DND-41 (cell line): ENCODE results near the gene ZSCAN1.

ENCODE experiments used
- ATAC-seq: fragments of 200-7000 bp; cut with Tn5 transposase; 3 replicates; pipeline ENCODE4 v1.9.1; 2021; ENCODE audit warnings: low read depth; ENCODE audit not compliant: insufficient read depth
- DNase-seq: peaks from one replicate; pipeline ENCODE4 v3.0.0-alpha.2; 2020
- H2AFZ ChIP-seq: 2 replicates; pipeline ENCODE4 v1.6.0; 2012; ENCODE audit warnings: low read depth, low read length
- H3K27ac ChIP-seq: 2 replicates; pipeline ENCODE4 v1.5.1; 2012; ENCODE audit warnings: low read length, inconsistent platforms
- H3K27me3 ChIP-seq: fragments of 200-600 bp; sonication (generic); 2 replicates; pipeline ENCODE4 v1.6.0; 2012; ENCODE audit warnings: low read length, mild to moderate bottlenecking, inconsistent platforms; ENCODE audit not compliant: insufficient read depth, poor library complexity
- H3K36me3 ChIP-seq: 2 replicates; pipeline ENCODE4 v1.5.1; 2012; ENCODE audit warnings: low read length, inconsistent platforms; ENCODE audit not compliant: insufficient read depth
- H3K4me1 ChIP-seq: 2 replicates; pipeline ENCODE4 v1.5.1; 2012; ENCODE audit warnings: mild to moderate bottlenecking, low read length; ENCODE audit not compliant: insufficient read depth
- H3K4me2 ChIP-seq: 2 replicates; pipeline ENCODE4 v1.6.0; 2012; ENCODE audit warnings: mild to moderate bottlenecking, moderate library complexity, low read length, inconsistent platforms; ENCODE audit not compliant: insufficient read depth
- H3K4me3 ChIP-seq, 2 experiments: fragments of 200-600 bp in 1 of 2; shearing (Covaris generic) in 1 of 2; 2 replicates each; pipeline ENCODE4 v1.5.1; 2012 to 2016; ENCODE audit warnings: inconsistent platforms in 2 of 2, low read length in 2 of 2, mild to moderate bottlenecking in 2 of 2, low read depth in 1 of 2, moderate library complexity in 1 of 2
- H3K79me2 ChIP-seq: 2 replicates; pipeline ENCODE4 v1.6.0; 2012; ENCODE audit warnings: low read length, inconsistent platforms; ENCODE audit not compliant: insufficient read depth
- H3K9ac ChIP-seq: 2 replicates; pipeline ENCODE4 v1.6.0; 2012; ENCODE audit warnings: low read depth, mild to moderate bottlenecking, inconsistent platforms, low read length, moderate library complexity
- H3K9me3 ChIP-seq: 2 replicates; pipeline ENCODE4 v1.5.1; 2012; ENCODE audit warnings: low read length, moderate library complexity, mild to moderate bottlenecking, inconsistent platforms; ENCODE audit not compliant: insufficient read depth, severe bottlenecking
- H4K20me1 ChIP-seq: 2 replicates; pipeline ENCODE4 v1.6.0; 2012; ENCODE audit warnings: low read length; ENCODE audit not compliant: insufficient read depth
- CTCF ChIP-seq: IDR thresholded peaks from 2 replicates; pipeline ENCODE4 v1.5.1; 2012; ENCODE audit warnings: borderline replicate concordance, low read length, moderate library complexity, mild to moderate bottlenecking; ENCODE audit not compliant: poor library complexity, severe bottlenecking; ENCODE audit errors: extremely low read depth
- EZH2 ChIP-seq: IDR thresholded peaks from 3 replicates; pipeline ENCODE4 v1.6.1; 2012; ENCODE audit warnings: borderline replicate concordance, low read depth, mild to moderate bottlenecking, moderate library complexity, low read length, inconsistent platforms; ENCODE audit not compliant: severe bottlenecking

The ZSCAN1 gene

DNA sequence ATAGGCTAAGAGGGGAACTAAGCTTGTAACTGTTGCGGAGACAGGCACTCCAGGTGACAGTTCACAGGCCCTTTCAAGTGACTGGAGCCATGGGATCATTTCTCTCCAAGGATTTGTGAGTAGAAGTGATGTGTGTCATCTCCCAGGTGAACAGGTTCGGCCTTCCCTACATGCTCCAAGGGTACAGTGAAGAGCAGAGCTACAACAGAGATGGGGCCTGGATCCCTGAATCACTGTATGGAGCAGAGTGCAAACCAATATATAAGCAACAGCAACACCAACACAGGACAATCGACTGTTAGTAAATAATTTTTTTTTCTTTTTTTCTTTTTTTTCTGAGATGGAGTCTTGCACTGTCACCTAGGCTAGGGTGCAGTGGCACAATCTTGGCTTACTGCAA is 49.2 kb downstream of the ZSCAN1 start:
- Histone ChIP-seq H4K20me1 (no peaks in the 10 kb centered on the region), H3K9me3 (peaks cover 33% of the 10 kb centered on the region), H3K4me3 (no peak overlapping the region), H2AFZ (no peak overlapping the region), H3K36me3 (peaks cover 44% of the 10 kb centered on the region), H3K27ac (no peak overlapping the region), H3K4me1 (no peaks in the 10 kb centered on the region), H3K27me3 (no peaks in the 10 kb centered on the region), H3K4me2 (no peak overlapping the region), H3K9ac (no peak overlapping the region), H3K79me2 (no peaks in the 10 kb centered on the region)
- ATAC-seq (no peak), DNase-seq (no peak)
- TF ChIP-seq CTCF: no peak
- TF ChIP-seq EZH2: no peak

DNA sequence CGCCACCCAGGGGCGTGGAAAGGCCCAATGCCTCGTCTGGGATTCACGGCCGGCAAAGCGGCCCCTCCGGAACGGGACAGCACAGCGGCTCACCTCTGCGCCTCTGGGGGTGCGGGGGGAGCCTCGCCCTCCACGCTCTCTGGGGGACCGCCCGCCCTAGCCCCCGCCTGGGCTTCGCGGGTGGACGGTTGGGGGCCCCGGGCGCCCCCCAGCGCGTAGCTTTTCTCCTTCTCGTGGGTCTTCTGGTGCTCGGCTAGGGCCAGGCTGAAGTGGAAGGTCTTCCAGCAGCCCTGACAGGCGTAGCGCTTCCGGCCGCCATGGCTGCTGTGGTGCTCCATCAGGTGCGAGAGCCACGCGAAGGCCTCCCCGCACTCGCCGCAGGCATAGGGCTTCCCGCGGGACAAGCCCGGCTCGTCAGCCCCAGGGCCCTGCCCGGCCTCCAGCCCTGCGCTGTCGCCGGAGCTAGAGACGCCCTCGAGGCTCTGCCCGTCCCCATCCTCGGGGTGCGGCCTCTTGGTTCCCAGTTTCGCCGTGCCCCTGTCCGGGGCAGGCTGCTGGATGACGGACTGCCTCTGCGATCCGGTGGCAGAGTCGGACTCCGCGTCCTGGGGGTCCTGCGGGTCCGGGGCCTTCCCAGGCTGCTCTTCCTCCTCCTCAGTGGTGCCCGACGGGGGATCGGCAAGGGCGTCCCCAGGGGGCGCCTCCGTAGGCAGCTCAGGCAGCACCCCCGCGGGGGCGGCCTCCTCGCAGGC is 50.9 kb downstream of the ZSCAN1 start:
- H2AFZ ChIP-seq: no peak overlapping the region
- H3K4me3 ChIP-seq: no peak overlapping the region
- no peaks in the 10 kb centered on the region for H4K20me1 ChIP-seq
- no peak overlapping the region for H3K27ac ChIP-seq
- H3K4me2 ChIP-seq: no peak overlapping the region
- H3K79me2 ChIP-seq: no peaks in the 10 kb centered on the region
- H3K4me1 ChIP-seq: no peaks in the 10 kb centered on the region
- no peaks in the 10 kb centered on the region for H3K27me3 ChIP-seq
- H3K9me3 ChIP-seq: peaks cover 38% of the 10 kb centered on the region
- H3K36me3 ChIP-seq: peaks cover 55% of the 10 kb centered on the region
- ATAC-seq: no peak
- TF ChIP-seq CTCF (no peak), EZH2 (no peak)
- DNase-seq: no peak
- no peak overlapping the region for H3K9ac ChIP-seq

DNA sequence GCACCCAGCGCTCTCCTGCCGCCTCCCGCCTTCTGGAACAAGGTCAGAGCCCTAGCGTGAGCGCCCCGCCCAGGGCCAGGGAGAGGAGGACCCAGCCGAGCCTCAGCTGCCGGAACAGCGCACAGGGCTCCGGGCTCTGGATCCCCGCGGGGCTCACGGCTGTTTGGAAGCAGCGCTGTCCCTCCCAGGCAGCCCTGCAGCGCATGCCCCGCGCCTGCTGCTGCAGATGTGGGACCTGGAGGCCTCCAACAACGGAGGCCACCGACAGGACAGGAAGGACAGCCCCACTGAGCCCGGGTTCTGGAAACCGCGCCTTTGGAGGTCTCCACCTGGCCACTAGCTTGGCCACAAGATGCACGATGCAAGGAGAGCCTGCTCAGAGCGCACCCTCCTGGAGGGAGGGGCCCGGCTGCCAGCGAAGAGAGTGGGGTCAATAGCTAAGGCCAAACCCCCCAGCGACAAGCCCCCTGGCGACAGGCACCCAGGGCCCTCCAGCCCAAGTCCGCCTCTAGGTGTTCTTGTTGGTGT is 51.6 kb downstream of the ZSCAN1 start:
- H3K4me2 ChIP-seq: no peak overlapping the region
- no peaks in the 10 kb centered on the region for H3K4me1 ChIP-seq
- H3K36me3 ChIP-seq: peaks cover 61% of the 10 kb centered on the region
- DNase-seq: no peak
- no peaks in the 10 kb centered on the region for H3K27me3 ChIP-seq
- no peak overlapping the region for H3K27ac ChIP-seq
- no peak overlapping the region for H3K9ac ChIP-seq
- no peak for TF ChIP-seq CTCF
- no peak for TF ChIP-seq EZH2
- no peaks in the 10 kb centered on the region for H4K20me1 ChIP-seq
- no peaks in the 10 kb centered on the region for H3K79me2 ChIP-seq
- H3K9me3 ChIP-seq: peaks cover 42% of the 10 kb centered on the region
- ATAC-seq: no peak
- H3K4me3 ChIP-seq: no peak overlapping the region
- no peak overlapping the region for H2AFZ ChIP-seq
